HCT116 (cell line): Measurements from ENCODE around the gene FCAMR. TPM values are rescaled to one million over a fixed set of nuclear protein-coding genes. Genes with fewer than 3 reads are reported as not detected.

Source experiments
- ATAC-seq: fragments of 200-7000 bp; cut with Tn5 transposase; 2 replicates; pipeline ENCODE4 v1.9.1; 2020; ENCODE audit warnings: mild to moderate bottlenecking, moderate library complexity
- BruUV-seq: library from RNA; stranded (reverse); fragments of 400-500 nt; replicated peaks from 2 replicates; lab custom pipeline; 2021; lab: Mats Ljungman, UMichigan
- CTCF ChIA-PET: fragments of 300-600 bp; sonication (Branson Sonifier 250); formaldehyde crosslinking; loops from one replicate; lab custom pipeline; 2021; ENCODE audit warnings: antibody characterized with exemption; lab: Charles Lee
- POLR2A ChIA-PET: fragments of 300-600, 350-600 bp; sonication (Branson Sonifier 250); formaldehyde crosslinking; loops from one replicate; lab custom pipeline; 2021; ENCODE audit warnings: antibody characterized with exemption; lab: Charles Lee
- RAD21 ChIA-PET, 2 experiments: fragments of 300-600 bp; sonication (Branson Sonifier 250); formaldehyde crosslinking; loops; one replicate each; lab custom pipeline; 2023; ENCODE audit warnings: low total read pairs in 2 of 2; ENCODE audit not compliant: uncharacterized antibody in 2 of 2, unreplicated experiment in 2 of 2, low non-redundant PET in 1 of 2; lab: Charles Lee
- DNase-seq: peaks from one replicate; pipeline ENCODE4 v3.0.0-alpha.2; 2010; ENCODE audit warnings: low read depth, low spot score
- H2AFZ ChIP-seq: fragments of 200-600 bp; shearing (Covaris generic), sonication (generic); 2 replicates; pipeline ENCODE4 v1.6.1; 2017; ENCODE audit warnings: low read depth, mixed run types, mixed read lengths, antibody characterized with exemption, low read length; ENCODE audit not compliant: poor library complexity, severe bottlenecking
- H3K27ac ChIP-seq: 2 replicates; pipeline ENCODE4 v1.5.1; 2012; ENCODE audit warnings: low read depth, low read length
- H3K27me3 ChIP-seq: fragments of 200-600 bp; sonication (generic); 2 replicates; pipeline ENCODE4 v1.6.1; 2016; ENCODE audit warnings: mixed run types, low read length, mixed read lengths; ENCODE audit not compliant: insufficient read depth
- H3K36me3 ChIP-seq, 2 experiments: fragments of 200-500 bp in 1 of 2; fragments of 200-600 bp in 1 of 2; sonication (Bioruptor generic) in 1 of 2; sonication (generic) in 1 of 2; 2 replicates each; pipeline versions ENCODE4 v1.5.1 to v1.6.1; 2014 to 2016; ENCODE audit warnings: low read length in 2 of 2, inconsistent platforms in 1 of 2, mixed read lengths in 1 of 2, mixed run types in 1 of 2; ENCODE audit not compliant: insufficient read depth in 2 of 2, control insufficient read depth in 1 of 2
- H3K4me1 ChIP-seq, 2 experiments: fragments of 200-600 bp in 1 of 2; sonication (generic) in 1 of 2; 2 replicates each; pipeline versions ENCODE4 v1.5.1 to v1.6.1; 2012 to 2017; ENCODE audit warnings: low read length in 2 of 2, inconsistent platforms in 1 of 2, mild to moderate bottlenecking in 1 of 2, mixed read lengths in 1 of 2, mixed run types in 1 of 2, moderate library complexity in 1 of 2; ENCODE audit not compliant: insufficient read depth in 2 of 2, control insufficient read depth in 1 of 2
- H3K4me2 ChIP-seq: fragments of 200-600 bp; sonication (generic); 2 replicates; pipeline ENCODE4 v1.6.1; 2017; ENCODE audit warnings: mixed run types, low read length, mixed read lengths
- H3K4me3 ChIP-seq, 2 experiments: fragments of 200-600 bp in 1 of 2; sonication (generic) in 1 of 2; replicated peaks in 1 of 2; 2 replicates each; pipeline ENCODE4 v1.5.1; 2011 to 2016; ENCODE audit warnings: low read length in 2 of 2, control low read depth in 1 of 2, low read depth in 1 of 2, mild to moderate bottlenecking in 1 of 2, mixed read lengths in 1 of 2, mixed run types in 1 of 2
- H3K79me2 ChIP-seq: fragments of 200-600 bp; sonication (generic); 2 replicates; pipeline ENCODE4 v1.6.1; 2017; ENCODE audit warnings: mild to moderate bottlenecking, mixed run types, low read length, moderate library complexity, mixed read lengths; ENCODE audit not compliant: insufficient read depth
- H3K9ac ChIP-seq: fragments of 200-600 bp; sonication (generic); 2 replicates; pipeline ENCODE4 v1.6.1; 2016; ENCODE audit warnings: low read length, mixed read lengths
- H3K9me2 ChIP-seq: fragments of 200-600 bp; sonication (generic), shearing (Covaris generic); 2 replicates; pipeline ENCODE4 v1.6.1; 2017; ENCODE audit warnings: mixed run types, mild to moderate bottlenecking, moderate library complexity; ENCODE audit not compliant: insufficient read depth
- H3K9me3 ChIP-seq, 2 experiments: fragments of 200-500 bp in 1 of 2; fragments of 200-600 bp in 1 of 2; sonication (Bioruptor generic) in 1 of 2; sonication (generic) in 1 of 2; 2 replicates each; pipeline ENCODE4 v1.6.1; 2014 to 2017; ENCODE audit warnings: low read length in 2 of 2, mixed read lengths in 2 of 2, inconsistent platforms in 1 of 2, low read depth in 1 of 2, mild to moderate bottlenecking in 1 of 2, mixed run types in 1 of 2, moderate library complexity in 1 of 2; ENCODE audit not compliant: control insufficient read depth in 1 of 2, insufficient read depth in 1 of 2
- H4K20me1 ChIP-seq: fragments of 200-600 bp; sonication (generic), shearing (Covaris generic); 2 replicates; pipeline ENCODE4 v1.6.1; 2017; ENCODE audit warnings: mixed run types, mild to moderate bottlenecking, moderate library complexity; ENCODE audit not compliant: insufficient read depth
- CBX3 ChIP-seq: IDR thresholded peaks from 2 replicates; pipeline ENCODE4 v1.6.1; 2012; ENCODE audit warnings: low read depth
- CEBPB ChIP-seq: IDR thresholded peaks from 2 replicates; pipeline ENCODE4 v1.6.1; 2012; ENCODE audit warnings: low read depth
- CTCF ChIP-seq, 3 experiments: fragments of 200-600 bp in 1 of 3; sonication (generic) in 1 of 3; IDR thresholded peaks in 2 of 3; conservative IDR thresholded peaks in 1 of 3; 2 replicates each; pipeline ENCODE4 v1.5.1; 2012 to 2017; ENCODE audit warnings: low read depth in 2 of 3, low read length in 2 of 3, antibody characterized with exemption in 1 of 3, borderline replicate concordance in 1 of 3, control low read depth in 1 of 3, mild to moderate bottlenecking in 1 of 3, mixed read lengths in 1 of 3, mixed run types in 1 of 3, moderate library complexity in 1 of 3; ENCODE audit not compliant: insufficient read depth in 1 of 3
- EZH2 ChIP-seq: fragments of 200-600 bp; sonication (generic); IDR thresholded peaks from 2 replicates; pipeline ENCODE4 v1.6.1; 2017; ENCODE audit warnings: antibody characterized with exemption, mixed run types
- RAD21 ChIP-seq: IDR thresholded peaks from 2 replicates; pipeline ENCODE4 v1.6.1; 2012; ENCODE audit warnings: low read depth, mild to moderate bottlenecking
- SP1 ChIP-seq: IDR thresholded peaks from 2 replicates; pipeline ENCODE4 v1.6.1; 2012; ENCODE audit warnings: low read depth
- YY1 ChIP-seq: IDR thresholded peaks from 2 replicates; pipeline ENCODE4 v1.6.1; 2011; ENCODE audit warnings: low read length, low read depth, moderate library complexity, mild to moderate bottlenecking; ENCODE audit not compliant: insufficient replicate concordance; ENCODE audit errors: extremely low read depth
- ZFX ChIP-seq: fragments of 450-650 bp; IDR thresholded peaks from 2 replicates; pipeline ENCODE4 v1.6.1; 2017
- intact Hi-C: fragments of 100-400 bp; cut with micrococcal nuclease; formaldehyde crosslinking; loops from 2 replicates; pipeline ENCODE4 v1.10.0; 2022
- total RNA-seq: library from RNA; stranded (reverse); gene quantifications from one replicate; pipeline ENCODE4 v1.2.1, GENCODE V29; 2021; ENCODE audit not compliant: unreplicated experiment
- TF ChIP-seq, protein P1 (sequence below): IDR thresholded peaks from 2 replicates; pipeline ENCODE4 v1.6.1; 2012; ENCODE audit warnings: low read depth

The FCAMR gene
- total RNA-seq, 1 experiment from 2014 or later, result not detected

DNA sequence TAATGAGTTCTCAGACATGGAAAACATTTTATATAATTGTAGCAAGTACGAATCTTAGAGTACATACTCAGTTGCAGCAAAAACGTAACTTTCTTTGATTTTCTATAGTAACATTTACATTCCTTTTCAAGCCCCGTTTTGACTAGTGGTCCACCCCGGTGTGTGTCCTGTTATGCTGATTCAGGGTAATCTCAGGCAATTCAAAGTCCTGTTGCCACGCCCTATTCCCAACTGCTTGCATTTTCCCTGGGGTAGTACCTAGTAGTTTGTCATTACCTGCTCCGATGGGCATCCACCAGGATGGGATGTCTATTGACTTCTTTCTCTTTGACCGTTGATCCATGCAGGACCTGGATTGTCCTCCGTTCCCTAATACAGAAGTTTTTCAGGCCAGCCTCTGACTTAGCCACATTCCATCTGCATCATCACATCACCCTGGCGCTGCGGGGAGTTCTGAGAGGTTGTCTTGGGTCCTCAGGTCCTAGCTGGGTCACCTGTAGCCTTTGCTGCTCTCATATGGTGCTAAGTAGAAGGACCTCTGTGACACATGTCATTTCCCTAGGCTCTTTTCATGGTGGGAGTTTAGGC lies 15.0 kb upstream of the FCAMR start:
- intact Hi-C loops, result loop anchor here (10.0 kb wide), 1 partner anchor 350 kb away; the partner anchor contains the start of gene DYRK3
- BruUV-seq, result no TSS peak

DNA sequence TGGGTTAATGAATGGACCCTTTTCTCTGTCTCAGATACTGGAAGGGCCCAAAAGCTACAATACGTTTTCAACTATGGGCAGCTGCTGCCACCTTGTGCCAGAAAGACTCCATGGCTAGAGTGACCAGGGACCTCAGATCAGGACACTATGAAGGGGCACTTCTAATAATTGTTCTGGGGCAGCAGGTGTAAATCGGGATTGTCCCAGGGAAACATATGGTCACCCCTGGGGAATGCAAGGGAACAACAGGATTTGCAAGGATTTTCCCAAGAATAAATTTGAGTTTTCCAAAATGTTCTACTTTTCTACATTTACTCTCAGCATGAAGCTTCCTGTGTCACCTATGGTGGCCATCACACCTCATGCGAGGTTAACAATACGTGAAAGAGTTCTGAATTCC lies 12.0 kb upstream of the FCAMR start:
- intact Hi-C loops, result loop anchor here (1.0 to 10.0 kb wide), 9 partner anchors 71 to 505 kb away; partner anchors contain the start of gene DYRK3
- Histone ChIP-seq H3K4me3 (no peak overlapping the region), H4K20me1 (no peaks in the 10 kb centered on the region), H3K9ac (no peak overlapping the region), H3K9me2 (no peaks in the 10 kb centered on the region), H3K4me1 (no peaks in the 10 kb centered on the region), H3K4me2 (no peak overlapping the region), H3K27ac (no peak overlapping the region), H2AFZ (peak overlapping the region; percentile 24), H3K27me3 (no peaks in the 10 kb centered on the region), H3K9me3 (no peaks in the 10 kb centered on the region), H3K36me3 (no peaks in the 10 kb centered on the region), H3K79me2 (no peaks in the 10 kb centered on the region)
- no TSS peak for BruUV-seq
- ATAC-seq (peak; percentile 95), DNase-seq (peak; percentile 27)
- RAD21 ChIA-PET, result interaction anchor here (0.7 to 1.8 kb wide), 11 partner anchors 47 to 492 kb away, joined by 3 to 8 read pairs (median 3); no protein-coding TSS in a partner anchor
- TF ChIP-seq CBX3, result no peak
- TF ChIP-seq RAD21, result peak; percentile 89
- peak; percentile 77 to 87 (median 87) for TF ChIP-seq CTCF (IDR thresholded peaks at IDR 0.05 in 2 of 3, conservative IDR thresholded peaks at IDR 0.05 in 1 of 3; ENCODE audit: borderline replicate concordance in 1 of 3, insufficient read depth in 1 of 3, low read depth in 2 of 3, low read length in 2 of 3)
- no peak for TF ChIP-seq CEBPB
- no peak for TF ChIP-seq SP1
- TF ChIP-seq, protein P1, sequence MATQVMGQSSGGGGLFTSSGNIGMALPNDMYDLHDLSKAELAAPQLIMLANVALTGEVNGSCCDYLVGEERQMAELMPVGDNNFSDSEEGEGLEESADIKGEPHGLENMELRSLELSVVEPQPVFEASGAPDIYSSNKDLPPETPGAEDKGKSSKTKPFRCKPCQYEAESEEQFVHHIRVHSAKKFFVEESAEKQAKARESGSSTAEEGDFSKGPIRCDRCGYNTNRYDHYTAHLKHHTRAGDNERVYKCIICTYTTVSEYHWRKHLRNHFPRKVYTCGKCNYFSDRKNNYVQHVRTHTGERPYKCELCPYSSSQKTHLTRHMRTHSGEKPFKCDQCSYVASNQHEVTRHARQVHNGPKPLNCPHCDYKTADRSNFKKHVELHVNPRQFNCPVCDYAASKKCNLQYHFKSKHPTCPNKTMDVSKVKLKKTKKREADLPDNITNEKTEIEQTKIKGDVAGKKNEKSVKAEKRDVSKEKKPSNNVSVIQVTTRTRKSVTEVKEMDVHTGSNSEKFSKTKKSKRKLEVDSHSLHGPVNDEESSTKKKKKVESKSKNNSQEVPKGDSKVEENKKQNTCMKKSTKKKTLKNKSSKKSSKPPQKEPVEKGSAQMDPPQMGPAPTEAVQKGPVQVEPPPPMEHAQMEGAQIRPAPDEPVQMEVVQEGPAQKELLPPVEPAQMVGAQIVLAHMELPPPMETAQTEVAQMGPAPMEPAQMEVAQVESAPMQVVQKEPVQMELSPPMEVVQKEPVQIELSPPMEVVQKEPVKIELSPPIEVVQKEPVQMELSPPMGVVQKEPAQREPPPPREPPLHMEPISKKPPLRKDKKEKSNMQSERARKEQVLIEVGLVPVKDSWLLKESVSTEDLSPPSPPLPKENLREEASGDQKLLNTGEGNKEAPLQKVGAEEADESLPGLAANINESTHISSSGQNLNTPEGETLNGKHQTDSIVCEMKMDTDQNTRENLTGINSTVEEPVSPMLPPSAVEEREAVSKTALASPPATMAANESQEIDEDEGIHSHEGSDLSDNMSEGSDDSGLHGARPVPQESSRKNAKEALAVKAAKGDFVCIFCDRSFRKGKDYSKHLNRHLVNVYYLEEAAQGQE, result no peak
- POLR2A ChIA-PET, result no interaction called here
- CTCF ChIA-PET, result interaction anchor here (0.6 to 5.3 kb wide), 37 partner anchors 9 to 517 kb away, joined by 3 to 48 read pairs (median 5); partner anchors contain the start of genes DYRK3, FCAMR, IKBKE and PFKFB2

More for the DNA sequence above, 15.0 kb upstream of the FCAMR start:
- Histone ChIP-seq H2AFZ (no peak overlapping the region), H3K27me3 (no peaks in the 10 kb centered on the region), H4K20me1 (no peaks in the 10 kb centered on the region), H3K9me2 (no peaks in the 10 kb centered on the region), H3K4me1 (no peaks in the 10 kb centered on the region), H3K4me3 (no peak overlapping the region), H3K79me2 (no peaks in the 10 kb centered on the region), H3K4me2 (no peak overlapping the region), H3K36me3 (no peaks in the 10 kb centered on the region), H3K9ac (no peak overlapping the region), H3K9me3 (no peaks in the 10 kb centered on the region), H3K27ac (no peak overlapping the region)
- CTCF ChIA-PET, result no interaction called here
- TF ChIP-seq ZFX, result no peak
- TF ChIP-seq YY1, result no peak
- no peak for TF ChIP-seq EZH2
- POLR2A ChIA-PET, result no interaction called here
- DNase-seq (no peak), ATAC-seq (no peak)
- RAD21 ChIA-PET, result no interaction called here
